NCI-H345 treated with DMSO at 0.1 percent for 48 hours (cell line): ENCODE data around the gene TRIO.

ENCODE experiments used
- DNase-seq: peaks from one replicate; lab custom pipeline; 2025; ENCODE audit not compliant: unreplicated experiment; lab: John Stamatoyannopoulos, UW

The TRIO gene

DNA sequence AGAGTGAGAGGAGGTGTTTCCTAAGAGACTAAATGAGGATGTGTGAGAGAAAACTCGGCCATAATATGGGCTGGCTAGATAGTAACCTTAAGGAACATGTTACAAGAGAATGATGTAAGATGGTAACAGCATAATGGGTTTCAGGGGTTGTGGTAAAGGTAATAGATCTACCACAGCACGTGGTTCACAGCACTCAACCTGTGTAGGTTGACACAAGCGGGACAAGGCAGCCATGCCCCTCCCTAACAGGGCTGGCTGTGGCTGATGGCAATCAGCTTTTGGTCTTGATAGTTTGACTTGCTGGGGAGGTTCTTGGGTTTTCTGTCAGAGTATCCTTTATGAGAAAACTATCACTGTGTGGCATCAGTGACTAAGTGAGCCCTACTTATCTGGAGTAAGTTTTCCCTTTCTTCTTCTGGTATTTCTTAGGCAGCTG is 138.6 kb downstream of the TRIO start:
- DNase-seq, result no peak

GRCh38 chr5:14283139-14283538 is 140.0 kb downstream of the TRIO start:
- no peak for DNase-seq

DNA sequence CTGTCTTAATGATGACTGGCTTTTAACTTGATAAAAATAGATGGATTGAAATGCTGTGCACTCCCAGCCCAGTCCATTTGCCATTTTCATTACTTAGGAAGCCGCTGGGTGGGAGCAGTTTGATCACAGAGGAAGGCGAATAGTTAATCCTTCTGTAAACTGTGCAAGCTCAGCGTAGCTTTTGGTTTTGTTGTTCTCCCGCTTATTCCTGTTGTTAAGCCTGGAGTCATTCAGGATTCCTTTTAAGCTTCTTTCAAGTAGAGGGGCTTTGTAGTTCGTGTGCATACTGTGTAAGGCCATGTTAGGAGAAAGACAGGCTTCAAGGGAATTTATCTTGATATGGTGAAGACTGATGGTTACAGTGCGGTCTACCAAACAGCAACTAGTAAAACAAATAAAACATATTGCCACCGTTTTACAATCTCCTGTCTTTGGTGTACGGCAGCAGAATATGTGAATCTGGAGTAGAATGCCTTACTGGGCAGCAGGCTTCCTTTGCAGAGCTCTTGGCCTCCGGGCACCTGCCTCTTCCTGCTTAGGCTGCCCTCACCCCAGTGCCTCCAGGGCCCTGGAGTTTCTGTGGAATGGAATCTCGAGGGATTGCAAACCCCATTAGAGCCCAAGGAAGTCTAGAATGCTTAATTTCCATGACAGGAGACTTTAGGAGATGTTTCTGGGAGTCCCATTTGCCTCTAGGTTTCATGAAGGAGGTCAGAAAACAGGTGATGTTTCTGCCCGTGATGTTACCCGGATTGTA is 141.4 kb downstream of the TRIO start:
- DNase-seq, result no peak

DNA sequence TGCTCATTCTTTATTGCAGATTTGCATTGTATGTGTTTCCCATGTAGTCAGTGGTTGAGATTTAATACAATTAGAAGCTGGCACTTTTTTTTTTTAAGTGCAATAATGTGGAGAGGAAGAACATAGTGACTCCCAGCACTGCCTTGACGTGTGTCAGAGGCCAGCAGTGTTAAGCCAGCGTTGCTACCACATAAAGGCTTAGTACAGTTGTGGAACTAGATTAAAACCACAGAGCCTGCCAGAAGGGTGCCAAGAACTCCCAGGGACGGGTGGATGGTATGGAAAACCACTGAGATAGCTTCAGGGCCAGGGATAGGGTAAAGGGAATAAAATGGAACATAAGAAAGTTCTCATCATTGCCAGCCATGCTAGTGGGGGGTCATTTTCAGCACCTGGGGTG is 142.9 kb downstream of the TRIO start:
- no peak for DNase-seq

DNA sequence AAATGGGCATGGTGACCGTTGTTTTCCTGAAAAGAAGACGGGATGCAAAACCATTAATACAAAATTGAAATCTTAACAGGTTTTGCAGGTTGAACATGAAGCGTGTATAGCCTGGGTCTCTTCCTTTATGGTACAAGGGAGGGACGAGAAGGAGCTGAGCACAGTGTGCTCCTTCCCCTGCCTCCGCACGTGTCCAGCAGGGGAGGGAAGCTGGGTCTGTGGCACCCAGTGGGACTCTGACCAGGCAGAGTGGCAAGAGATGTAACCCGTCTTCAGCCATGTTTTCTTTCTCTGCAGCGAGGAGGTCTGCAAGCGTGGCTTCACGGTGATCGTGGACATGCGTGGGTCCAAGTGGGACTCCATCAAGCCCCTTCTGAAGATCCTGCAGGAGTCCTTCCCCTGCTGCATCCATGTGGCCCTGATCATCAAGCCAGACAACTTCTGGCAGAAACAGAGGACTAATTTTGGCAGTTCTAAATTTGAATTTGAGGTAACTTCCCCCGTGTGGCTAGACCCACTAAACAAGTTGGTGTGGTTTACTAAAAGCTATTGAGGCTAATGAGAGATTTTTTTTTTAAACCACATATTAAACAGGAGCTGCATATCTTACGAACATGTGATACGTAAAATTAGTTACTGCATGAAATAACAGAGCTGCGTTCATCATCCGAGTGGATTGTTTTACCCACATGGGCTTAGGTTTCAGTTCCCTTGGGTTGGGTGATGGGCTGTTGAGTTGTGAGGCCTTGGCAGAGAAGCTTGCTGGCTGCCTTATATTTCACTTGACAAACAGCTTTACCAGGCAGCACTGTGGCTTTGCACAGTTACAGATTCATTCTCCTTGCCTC is 143.7 kb downstream of the TRIO start:
- no peak for DNase-seq

GRCh38 chr5:14292766-14293658 is 149.9 kb downstream of the TRIO start:
- DNase-seq, result no peak

DNA sequence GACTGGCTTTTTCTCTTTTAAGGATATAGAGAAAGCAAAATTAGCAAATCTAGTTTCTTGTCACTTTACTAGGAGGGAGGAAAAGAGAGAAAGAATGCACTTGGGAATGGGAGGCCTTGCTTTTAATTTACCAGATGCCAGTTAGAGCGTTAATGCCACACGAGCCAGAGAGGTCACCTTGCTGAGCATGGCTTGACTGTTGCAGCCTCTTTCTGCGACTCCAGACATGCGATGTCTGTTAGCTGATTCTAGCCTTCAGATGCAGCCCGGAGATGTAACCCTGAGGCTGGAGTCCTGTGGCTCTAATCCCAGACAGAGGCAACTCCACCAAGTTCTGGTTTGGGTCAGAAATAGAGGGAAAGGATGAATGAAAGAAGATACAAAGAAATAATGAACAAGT is 152.5 kb downstream of the TRIO start:
- no peak for DNase-seq

DNA sequence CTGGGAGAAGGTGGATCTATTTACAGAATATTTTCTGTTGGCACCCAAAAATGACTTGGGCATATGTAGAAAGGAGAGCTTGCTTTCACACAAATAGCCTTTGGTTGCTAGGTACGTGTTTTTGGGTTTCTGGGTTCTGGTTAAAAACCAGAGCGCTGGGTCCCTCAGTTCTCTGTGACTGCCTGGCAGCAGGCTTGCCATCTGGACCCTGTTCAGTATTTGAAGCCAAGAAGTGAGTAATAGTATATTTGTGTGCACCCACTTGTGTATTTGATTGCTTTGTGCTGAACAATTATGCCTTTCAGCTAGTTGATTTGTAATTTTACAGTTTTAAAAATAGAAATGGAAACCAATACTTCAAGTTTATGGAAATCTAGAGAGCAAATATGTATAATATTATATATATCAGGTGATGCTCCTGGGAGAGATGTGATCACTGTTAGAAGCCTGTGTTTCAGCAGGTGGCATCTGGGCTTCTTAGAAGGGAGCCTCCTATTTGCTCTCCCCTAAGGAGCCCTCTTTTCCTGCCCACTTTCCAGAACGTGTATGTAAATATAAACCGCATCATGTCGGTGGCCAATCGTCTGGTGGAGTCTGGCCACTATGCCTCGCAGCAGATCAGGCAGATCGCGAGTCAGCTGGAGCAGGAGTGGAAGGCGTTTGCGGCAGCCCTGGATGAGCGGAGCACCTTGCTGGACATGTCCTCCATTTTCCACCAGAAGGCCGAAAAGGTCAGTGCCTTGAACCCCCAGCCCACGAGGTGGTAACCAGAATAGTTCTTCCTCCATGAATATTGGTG is 153.6 kb downstream of the TRIO start:
- no peak for DNase-seq

GRCh38 chr5:14297697-14298096 is 154.6 kb downstream of the TRIO start:
- DNase-seq, result no peak

DNA sequence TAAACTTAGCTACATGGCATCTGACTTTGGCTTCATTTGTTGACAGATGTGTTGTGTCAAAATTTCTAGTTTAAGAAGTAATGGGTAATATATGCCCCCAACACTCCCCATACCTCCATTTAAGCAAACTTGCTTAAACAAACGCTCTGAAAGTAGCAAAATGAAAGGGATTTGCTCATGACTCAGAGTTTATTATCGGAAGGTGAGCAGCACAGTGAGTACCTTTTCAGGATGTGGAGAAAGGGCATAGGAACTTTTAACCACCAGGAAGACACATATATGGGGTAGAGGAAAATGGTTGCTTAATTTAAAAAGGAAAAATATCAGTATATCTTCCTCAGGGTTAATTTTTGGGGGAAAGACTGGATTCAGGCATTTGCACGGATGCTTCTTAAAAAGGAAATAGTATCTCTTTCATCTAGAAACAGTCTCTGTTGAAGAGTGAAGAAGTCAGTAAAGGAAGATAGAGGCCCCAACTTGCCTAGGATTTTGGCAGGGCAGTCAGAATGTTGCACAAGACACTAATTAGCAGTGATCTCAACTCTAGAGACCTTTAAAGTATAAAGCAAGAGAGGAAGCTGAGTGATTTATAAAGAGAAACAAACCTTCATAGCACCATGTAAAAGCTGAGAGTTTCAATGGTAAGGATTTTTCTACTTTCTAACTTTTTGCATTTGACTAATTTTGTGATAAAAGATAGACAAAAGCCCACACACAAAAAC is 155.1 kb downstream of the TRIO start:
- DNase-seq, result no peak

DNA sequence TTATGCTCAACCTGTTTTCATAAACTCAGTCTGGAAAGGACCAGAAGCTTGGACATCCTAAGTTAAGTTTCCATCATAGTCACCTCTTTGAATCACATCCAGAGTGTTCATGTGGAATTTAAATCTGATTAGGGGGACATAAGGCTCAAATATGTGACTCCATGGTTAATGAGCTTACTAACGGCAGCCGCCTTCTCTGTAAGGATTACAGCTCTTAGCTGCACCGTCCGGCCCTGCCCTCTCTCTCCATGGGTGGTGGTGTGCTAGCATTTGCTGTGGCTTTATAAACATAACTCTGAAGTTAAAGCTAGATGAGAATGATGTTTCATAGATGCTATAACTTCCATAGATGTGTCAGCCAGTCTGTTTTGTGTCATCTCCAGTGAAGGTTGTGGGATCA is 156.5 kb downstream of the TRIO start:
- DNase-seq, result no peak

DNA sequence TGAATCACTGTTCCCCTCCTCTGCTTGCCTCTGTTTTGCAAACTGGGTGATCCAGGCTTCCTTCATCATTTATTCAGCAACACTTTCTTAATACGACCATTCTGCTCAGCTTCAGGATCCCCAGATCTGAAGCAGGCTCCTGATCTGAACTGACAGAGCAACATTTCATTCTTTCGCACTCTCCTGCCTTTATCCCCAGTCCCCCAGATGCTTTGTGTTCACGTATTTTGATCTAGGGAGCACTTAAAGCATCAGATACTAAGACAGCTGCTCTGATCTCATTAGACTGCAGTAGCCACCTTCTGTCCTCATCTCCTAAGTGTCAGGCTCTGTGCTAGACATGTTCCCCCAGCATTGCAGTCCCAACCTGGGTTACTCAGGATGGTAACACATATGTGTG is 158.0 kb downstream of the TRIO start:
- DNase-seq, result no peak

GRCh38 chr5:14302330-14302729 is 159.2 kb downstream of the TRIO start:
- no peak for DNase-seq

GRCh38 chr5:14305045-14305444 is 161.9 kb downstream of the TRIO start:
- DNase-seq, result no peak

- no peak for DNase-seq
These were observed 163.2 kb downstream of the TRIO start for GRCh38 chr5:14306329-14306815.

DNA sequence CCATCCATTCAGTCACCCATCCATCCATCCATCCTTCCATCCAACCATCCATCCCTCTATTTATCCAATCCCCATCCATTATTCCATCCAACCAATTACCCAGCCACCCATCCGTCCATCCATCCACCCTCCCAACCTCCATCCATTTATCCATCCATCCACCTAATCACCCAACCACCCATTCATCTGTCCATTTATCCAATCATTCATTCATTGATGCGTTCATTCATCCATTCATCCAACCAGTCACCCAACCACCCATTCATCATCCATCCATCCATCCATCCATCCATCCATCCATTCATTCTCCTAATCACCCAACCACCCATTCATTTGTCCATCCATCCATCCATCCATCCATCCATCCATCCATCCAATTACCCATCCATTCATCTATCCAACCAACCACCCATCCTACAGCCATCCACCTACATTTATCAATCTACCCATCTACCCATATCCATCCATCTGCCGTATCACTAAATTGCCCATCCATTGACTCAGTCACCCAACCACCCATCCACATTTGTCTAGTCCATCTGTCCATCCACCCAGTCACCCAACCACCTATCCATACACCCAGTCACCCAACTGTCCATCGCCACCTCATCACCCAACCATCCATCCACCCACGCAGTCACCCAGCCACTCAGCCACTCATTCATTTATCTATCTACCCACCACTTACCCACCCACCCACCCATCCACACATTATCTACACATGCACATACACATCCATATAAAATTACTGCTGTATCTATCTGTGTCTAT is 165.4 kb downstream of the TRIO start:
- DNase-seq, result no peak

DNA sequence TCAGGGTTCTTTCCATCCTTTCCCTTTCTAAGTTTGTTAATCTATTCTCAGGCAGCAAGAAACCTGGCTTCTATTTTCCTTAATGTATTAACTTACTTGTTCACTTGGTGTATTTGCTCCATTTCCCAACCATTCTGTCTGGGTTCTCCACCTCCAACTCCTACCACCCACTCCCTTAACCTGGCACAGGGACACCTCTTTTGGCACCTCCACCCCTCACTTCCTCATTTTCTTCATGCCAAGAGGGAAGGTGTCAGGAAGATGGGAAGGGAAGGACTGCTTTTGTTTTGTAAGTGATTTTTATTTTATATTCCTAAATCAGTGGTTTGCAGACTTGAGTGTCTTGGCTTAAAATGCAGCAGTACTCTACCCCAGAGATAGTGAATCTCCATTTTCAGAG is 166.1 kb downstream of the TRIO start:
- no peak for DNase-seq

GRCh38 chr5:14309878-14310531 is 166.9 kb downstream of the TRIO start:
- DNase-seq, result no peak
